Activated T-cell treated with anti-CD3 and anti-CD28 coated beads for 4 hours (primary cell): ENCODE results near the gene SYNGR3.
"Not testable (repeated sequence)": the region's sequence is repeated elsewhere in the genome, so short reads cannot be mapped to it uniquely, and the experiment has no call there.

ENCODE experiments used
- DNase-seq: peaks from one replicate; pipeline ENCODE4 v3.0.0-alpha.2; 2020

SYNGR3 gene

GRCh38 chr16:2011726-2012125 is 22.0 kb downstream of the SYNGR3 start:
- DNase-seq = not testable (repeated sequence)

DNA sequence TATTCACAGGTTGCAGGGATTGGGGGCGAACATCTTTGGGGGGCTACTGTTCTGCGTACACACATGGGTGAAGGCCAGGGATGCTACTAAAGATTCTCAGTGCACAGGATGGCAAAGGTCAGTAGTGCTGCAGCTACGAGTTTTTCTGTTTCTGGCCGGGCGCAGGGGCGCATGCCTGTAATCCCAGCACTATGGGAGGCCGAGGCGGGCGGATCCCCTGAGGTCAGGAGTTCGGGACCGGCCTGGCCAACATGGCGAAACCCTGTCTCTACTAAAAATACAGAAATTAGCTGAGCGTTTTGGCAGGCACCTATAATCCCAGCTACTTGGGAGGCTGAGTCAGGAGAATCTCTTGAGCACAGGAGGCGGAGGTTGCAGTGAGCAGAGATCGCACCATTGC is 23.8 kb downstream of the SYNGR3 start:
- no peak for DNase-seq

- DNase-seq = no peak
Observed at GRCh38 chr16:2015117-2015946, 25.6 kb downstream of the SYNGR3 start.

GRCh38 chr16:2015947-2016208 is 26.1 kb downstream of the SYNGR3 start:
- DNase-seq = no peak

- no peak for DNase-seq
Observed at GRCh38 chr16:2016407-2016922, 26.7 kb downstream of the SYNGR3 start.

GRCh38 chr16:2019518-2019920 is 29.7 kb downstream of the SYNGR3 start, which contains the start of gene NPW:
Gene NPW, plus strand, starts transcription at chr16:2019785.
- no peak for DNase-seq

GRCh38 chr16:2019921-2020831 is 30.4 kb downstream of the SYNGR3 start:
- DNase-seq = no peak

- DNase-seq = no peak
Observed at GRCh38 chr16:2022723-2023091, 32.9 kb downstream of the SYNGR3 start.

DNA sequence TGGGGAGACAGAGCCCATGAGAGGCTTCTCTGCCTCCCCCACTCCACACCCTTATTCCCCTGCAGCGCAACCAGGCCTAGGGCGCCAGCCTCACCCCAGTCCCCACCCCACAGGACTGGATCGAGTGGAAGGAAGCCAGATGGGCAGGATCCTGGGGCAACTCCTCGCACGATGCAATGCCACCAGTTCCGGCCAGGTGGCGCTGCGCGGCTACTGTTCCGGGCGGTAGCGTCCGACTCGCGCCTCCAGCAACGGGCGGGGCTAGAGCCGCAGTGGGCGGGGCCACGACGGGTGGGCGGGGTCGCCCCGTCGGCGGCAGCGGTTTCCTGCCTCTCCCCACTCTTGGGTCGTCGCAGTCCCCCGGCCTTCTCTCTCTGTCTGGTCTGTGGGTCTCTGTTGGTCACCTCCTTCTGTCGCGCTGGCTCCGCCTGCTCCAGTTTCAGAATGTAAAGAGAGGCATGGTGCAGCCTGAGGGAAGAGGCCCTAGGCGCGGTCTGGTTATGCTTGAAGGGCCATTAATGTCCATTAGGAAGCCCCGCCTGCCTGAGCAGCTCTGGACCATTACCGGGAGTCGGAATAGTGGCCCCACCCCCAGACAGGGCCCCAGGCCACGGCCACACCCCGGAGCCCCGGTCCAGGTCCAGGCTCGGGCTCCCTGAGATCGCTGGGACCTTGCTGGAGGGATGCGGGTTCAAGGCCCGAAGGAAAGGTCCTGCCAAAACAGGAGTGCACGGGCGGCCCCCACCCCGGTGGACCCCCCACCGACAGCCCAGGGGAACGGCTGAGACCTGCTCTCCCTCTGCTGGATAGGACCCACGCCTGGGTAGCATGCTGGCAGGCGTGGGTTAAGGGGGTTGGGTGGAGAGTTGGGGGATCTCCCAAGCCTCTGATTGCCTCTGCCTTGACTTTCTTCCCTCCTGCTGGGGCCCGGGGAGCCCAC is 33.6 kb downstream of the SYNGR3 start:
- peak; percentile 98 for DNase-seq

GRCh38 chr16:2024032-2024420 is 34.3 kb downstream of the SYNGR3 start:
- DNase-seq = no peak

DNA sequence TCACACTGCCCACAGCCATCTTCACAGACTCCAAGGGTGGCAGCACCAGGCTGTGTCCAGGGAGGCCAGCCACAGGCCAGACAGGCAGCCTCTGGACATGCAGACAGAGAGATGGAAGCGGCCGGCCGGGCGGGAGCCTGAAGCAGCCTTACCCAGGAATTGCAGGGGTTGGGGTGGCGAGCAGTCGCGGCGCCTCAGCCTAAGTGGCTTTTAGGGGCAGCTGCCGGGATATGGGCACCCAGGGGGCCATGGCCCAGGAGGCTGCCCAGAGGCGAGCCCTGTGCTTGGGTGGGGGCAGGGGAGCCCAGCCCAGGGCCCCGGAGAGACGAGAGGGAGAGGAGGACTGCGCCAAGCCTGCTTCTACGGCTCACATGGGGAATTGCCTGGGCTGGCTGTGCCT is 35.5 kb downstream of the SYNGR3 start:
- DNase-seq = no peak

DNA sequence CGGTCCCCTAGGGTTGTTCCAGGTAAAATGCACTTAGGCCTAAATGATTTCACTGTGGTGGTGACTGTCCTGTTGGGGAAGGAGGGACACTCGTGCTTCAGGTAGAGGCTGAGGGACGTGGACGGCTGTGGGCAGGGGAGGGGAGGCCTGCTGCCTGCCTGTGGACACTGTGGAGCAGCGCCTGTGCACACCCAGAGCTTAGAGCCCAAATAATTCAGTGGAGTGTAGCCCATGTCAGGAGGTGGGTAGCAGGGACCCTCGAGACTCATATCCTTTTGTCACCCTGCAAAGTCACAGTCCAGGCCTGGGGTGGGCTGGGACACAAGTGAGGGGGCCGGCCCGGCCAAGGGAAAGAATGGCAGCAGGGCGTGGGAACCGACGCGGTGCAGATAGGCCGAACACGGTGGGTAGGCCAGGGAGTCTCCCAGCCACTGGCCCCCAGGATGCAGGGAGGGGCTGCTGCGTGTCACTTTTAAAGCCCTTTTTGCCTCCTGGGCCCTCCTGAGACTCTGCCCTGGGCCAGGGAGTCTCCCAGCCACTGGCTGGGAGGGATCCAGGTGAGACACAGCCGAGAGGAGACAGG is 36.2 kb downstream of the SYNGR3 start:
- DNase-seq = no peak

DNA sequence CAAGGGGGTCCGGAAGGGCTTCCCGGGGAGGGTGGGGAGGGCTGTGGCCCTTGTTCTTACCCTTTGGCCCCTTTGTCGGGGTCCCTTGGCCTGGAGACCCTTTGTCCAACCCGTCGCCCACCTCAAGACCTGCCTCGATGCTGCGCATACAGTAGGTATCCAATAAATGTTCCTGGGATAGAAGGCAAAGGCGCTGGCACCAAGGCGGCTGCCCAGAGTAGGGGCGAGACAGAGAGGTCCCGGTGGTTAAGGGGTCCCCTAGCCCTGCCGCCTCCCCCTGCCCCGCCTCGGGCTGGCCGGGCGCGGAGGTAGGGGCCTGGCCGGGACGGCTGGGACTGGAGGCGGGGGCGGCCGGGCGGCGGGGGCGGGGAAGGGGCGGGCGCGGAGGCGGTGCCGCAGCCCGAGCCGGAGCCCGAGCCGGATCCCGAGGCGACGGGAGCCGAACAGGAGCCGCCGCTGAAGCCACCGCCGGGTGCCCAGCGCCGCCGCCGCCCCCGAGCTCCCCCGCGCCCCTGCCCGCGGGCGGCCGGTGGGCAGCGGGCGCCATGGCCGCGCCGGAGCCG is 36.8 kb downstream of the SYNGR3 start, which contains the start of gene NHERF2:
TSS of gene NHERF2 (plus strand) at position 442 of the 563 bp plus-strand sequence. CDS start at position 546, 104 bp downstream.
- no peak for DNase-seq

DNA sequence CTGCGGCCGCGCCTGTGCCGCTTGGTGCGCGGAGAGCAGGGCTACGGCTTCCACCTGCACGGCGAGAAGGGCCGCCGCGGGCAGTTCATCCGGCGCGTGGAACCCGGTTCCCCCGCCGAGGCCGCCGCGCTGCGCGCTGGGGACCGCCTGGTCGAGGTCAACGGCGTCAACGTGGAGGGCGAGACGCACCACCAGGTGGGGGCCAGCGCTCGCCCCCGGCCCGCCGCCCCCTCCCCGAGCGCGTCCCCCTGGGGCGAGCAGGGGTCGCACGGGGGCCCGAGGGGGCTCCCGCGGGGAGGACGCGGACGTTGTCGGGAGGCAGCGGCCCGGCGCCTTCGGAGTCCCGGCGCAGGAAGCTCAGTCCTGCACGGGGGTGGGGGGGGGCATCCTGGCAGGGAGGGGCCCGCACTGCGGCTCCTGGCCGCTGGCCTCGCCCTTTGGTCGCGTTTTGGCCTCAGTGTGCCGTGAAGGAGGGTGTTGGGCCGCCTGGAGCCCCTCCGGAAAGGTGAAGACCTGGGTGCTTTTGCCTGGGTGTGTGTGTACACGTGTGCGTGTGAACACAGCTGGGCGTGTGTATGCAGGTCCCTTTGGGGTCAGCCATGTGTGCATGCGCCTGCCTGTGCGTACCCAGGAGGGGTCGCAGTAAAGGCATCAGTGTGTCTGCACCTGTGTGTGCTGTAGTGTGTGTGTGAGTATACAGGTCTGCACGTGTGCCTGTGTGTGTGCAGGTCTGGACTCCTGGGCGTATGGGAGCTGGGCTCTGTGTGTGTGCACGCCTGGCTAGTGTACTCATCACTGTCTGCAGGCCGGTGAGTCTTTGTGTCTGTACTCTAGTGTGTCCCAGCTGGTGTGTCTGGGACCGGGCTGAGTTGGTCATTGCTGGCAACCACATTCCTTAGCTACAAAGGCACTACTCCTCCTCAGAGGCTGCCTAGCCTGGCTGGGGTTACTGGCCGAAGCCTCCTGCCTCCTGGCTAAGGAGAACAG is 37.5 kb downstream of the SYNGR3 start:
- DNase-seq = no peak

DNA sequence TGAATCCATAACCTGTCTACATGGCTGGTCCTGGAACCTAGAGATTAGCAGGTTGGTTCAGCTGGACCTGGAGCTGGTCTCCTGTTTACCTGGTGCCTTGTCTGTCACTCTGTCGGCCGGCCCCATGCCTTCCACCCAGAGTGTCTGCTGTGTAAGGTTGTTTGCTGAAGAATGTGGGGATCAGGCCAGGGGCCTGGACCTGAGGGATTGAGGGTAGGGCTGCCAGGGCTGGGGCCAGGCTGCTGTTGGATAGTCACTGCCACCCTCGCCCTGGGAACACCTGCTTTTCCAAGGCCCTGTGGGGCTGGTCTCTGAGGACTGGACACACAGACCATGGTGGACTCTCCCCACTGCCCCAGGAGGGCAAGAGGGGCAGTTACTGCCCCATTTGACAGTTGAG is 38.4 kb downstream of the SYNGR3 start:
- DNase-seq = no peak

- no peak for DNase-seq
Observed at GRCh38 chr16:2028620-2029220, 39.0 kb downstream of the SYNGR3 start.

DNA sequence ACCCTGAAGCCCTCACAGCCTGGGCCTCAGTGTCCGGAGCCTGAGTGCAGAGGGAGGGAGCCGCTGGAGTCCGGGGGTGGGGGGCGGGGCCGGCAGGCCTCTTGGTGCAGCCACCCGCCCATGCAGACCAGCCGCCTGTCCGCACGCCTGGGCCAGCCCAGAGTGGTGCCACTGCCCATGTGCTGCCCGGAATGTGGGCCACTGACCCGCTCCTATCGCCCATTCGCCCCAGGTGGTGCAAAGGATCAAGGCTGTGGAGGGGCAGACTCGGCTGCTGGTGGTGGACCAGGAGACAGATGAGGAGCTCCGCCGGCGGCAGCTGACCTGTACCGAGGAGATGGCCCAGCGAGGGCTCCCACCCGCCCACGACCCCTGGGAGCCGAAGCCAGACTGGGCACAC is 39.6 kb downstream of the SYNGR3 start:
- DNase-seq = no peak

GRCh38 chr16:2030036-2030435 is 40.3 kb downstream of the SYNGR3 start:
- DNase-seq = no peak

DNA sequence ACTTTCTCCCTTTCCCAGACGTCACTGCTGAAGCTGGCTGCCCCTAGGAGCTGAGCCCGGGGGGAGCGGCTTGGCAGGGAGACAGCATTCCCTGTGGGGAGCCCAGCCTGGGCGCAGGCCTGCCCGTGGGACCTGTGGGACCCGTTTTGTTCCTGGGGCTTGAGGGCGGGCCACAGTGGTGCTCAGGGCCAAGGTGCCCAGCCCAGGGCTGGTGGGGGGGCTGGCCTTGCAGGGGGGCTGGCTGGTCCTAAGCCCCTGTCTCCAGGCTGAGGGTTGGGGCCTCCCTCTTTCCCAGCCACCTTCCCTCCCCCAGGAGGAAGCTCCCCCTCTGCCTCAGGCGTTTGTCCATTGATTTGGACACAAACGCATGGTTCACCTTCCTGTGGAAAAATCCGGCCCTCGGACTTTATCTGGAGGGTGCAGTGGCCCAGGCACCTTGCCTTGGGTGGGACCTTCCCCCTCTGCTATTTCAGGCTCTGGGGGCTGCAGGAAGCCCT is 41.4 kb downstream of the SYNGR3 start:
- no peak for DNase-seq
